PC-9 (cell line): Measurements from ENCODE around the gene RPL34. TPM values are rescaled to one million over a fixed set of nuclear protein-coding genes. Genes with fewer than 3 reads are reported as not detected.

Experiments
- BruUV-seq: library from RNA; stranded (reverse); fragments of 400-500 nt; replicated peaks from 2 replicates; lab custom pipeline; 2021; lab: Mats Ljungman, UMichigan
- CTCF ChIA-PET: fragments of 300-600 bp; sonication (Branson Sonifier 250); formaldehyde crosslinking; loops from one replicate; lab custom pipeline; 2022; ENCODE audit warnings: antibody characterized with exemption; lab: Charles Lee
- POLR2A ChIA-PET: fragments of 300-600 bp; sonication (Branson Sonifier 250); formaldehyde crosslinking; loops from one replicate; lab custom pipeline; 2022; ENCODE audit warnings: antibody characterized with exemption; ENCODE audit not compliant: unreplicated experiment; lab: Charles Lee
- DNase-seq, 2 experiments: peaks; one replicate each; pipeline versions ENCODE4 v3.0.0 to v3.0.0-alpha.2; 2015 to 2022; ENCODE audit warnings: mixed read lengths in 1 of 2
- H2AFZ ChIP-seq: fragments of 200-600 bp; sonication (generic); 2 replicates; pipeline ENCODE4 v1.8.1; 2017; ENCODE audit warnings: antibody characterized with exemption
- H3F3A ChIP-seq: fragments of 200-600 bp; sonication (generic); 2 replicates; pipeline ENCODE4 v1.8.1; 2017; ENCODE audit warnings: antibody characterized with exemption, mild to moderate bottlenecking, low read depth; ENCODE audit not compliant: insufficient read depth
- H3K27ac ChIP-seq: fragments of 200-600 bp; sonication (generic); 2 replicates; pipeline ENCODE4 v1.6.1; 2016; ENCODE audit warnings: mixed run types
- H3K27me3 ChIP-seq: fragments of 200-600 bp; sonication (generic); 2 replicates; pipeline ENCODE4 v1.6.1; 2016; ENCODE audit warnings: low read depth, mixed run types; ENCODE audit not compliant: insufficient read depth
- H3K36me3 ChIP-seq: fragments of 200-600 bp; sonication (generic); 2 replicates; pipeline ENCODE4 v1.6.1; 2016; ENCODE audit warnings: low read depth, mixed run types
- H3K4me1 ChIP-seq: fragments of 200-600 bp; sonication (generic); replicated peaks from 2 replicates; pipeline ENCODE4 v1.6.1; 2016; ENCODE audit warnings: mixed run types; ENCODE audit not compliant: insufficient read depth
- H3K4me2 ChIP-seq: fragments of 200-600 bp; sonication (generic); 2 replicates; pipeline ENCODE4 v1.6.1; 2017; ENCODE audit warnings: mixed run types
- H3K4me3 ChIP-seq: fragments of 200-600 bp; sonication (generic); 2 replicates; pipeline ENCODE4 v1.6.1; 2016; ENCODE audit warnings: mixed run types
- H3K79me2 ChIP-seq: fragments of 200-600 bp; sonication (generic); 2 replicates; pipeline ENCODE4 v1.6.1; 2017; ENCODE audit warnings: low read depth, mixed run types
- H3K9me2 ChIP-seq: fragments of 200-600 bp; sonication (generic); 2 replicates; pipeline ENCODE4 v1.8.1; 2017; ENCODE audit warnings: mild to moderate bottlenecking; ENCODE audit not compliant: insufficient read depth
- H3K9me3 ChIP-seq: fragments of 200-600 bp; sonication (generic); 2 replicates; pipeline ENCODE4 v1.8.1; 2016; ENCODE audit warnings: low read depth; ENCODE audit not compliant: insufficient read depth
- H4K20me1 ChIP-seq: fragments of 200-600 bp; sonication (generic); 2 replicates; pipeline ENCODE4 v1.8.1; 2017; ENCODE audit not compliant: insufficient read depth
- EZH2 ChIP-seq: fragments of 200-600 bp; sonication (generic); IDR thresholded peaks from 2 replicates; pipeline ENCODE4 v1.8.0; 2017; ENCODE audit warnings: antibody characterized with exemption, low read depth
- intact Hi-C: fragments of 100-400 bp; cut with micrococcal nuclease; formaldehyde crosslinking; loops from one replicate; pipeline ENCODE4 v1.10.0; 2022; ENCODE audit not compliant: unreplicated experiment
- total RNA-seq: library from RNA; stranded (reverse); gene quantifications from 2 replicates; pipeline ENCODE4 v1.2.3, GENCODE V29; 2021
- TF ChIP-seq, protein P1 (sequence below): fragments of 200-600 bp; sonication (generic); conservative IDR thresholded peaks from 2 replicates; pipeline ENCODE4 v1.6.1; 2017; ENCODE audit warnings: mixed run types, antibody characterized with exemption, mild to moderate bottlenecking, moderate library complexity

Gene RPL34
- total RNA-seq, 1 experiment from 2014 or later = 672 TPM

GRCh38 chr4:108636246-108636645, 15.9 kb downstream of the RPL34 start:
- Histone ChIP-seq H3K9me2 (no peaks in the 10 kb centered on the region), H3K9me3 (no peaks in the 10 kb centered on the region), H3K4me3 (no peak overlapping the region), H3K36me3 (peaks cover 7% of the 10 kb centered on the region; the same call in 1 of the 2 replicates), H3K4me2 (no peak overlapping the region), H3K27ac (no peak overlapping the region), H3F3A (peaks cover 4% of the 10 kb centered on the region; the same call in 1 of the 2 replicates), H3K4me1 (no peaks in the 10 kb centered on the region), H2AFZ (no peak overlapping the region), H3K79me2 (no peaks in the 10 kb centered on the region), H3K27me3 (no peaks in the 10 kb centered on the region), H4K20me1 (no peaks in the 10 kb centered on the region)
- ChIA-PET POLR2A (no interaction called here), CTCF (no interaction called here)
- BruUV-seq = no TSS peak
- TF ChIP-seq, protein P1, sequence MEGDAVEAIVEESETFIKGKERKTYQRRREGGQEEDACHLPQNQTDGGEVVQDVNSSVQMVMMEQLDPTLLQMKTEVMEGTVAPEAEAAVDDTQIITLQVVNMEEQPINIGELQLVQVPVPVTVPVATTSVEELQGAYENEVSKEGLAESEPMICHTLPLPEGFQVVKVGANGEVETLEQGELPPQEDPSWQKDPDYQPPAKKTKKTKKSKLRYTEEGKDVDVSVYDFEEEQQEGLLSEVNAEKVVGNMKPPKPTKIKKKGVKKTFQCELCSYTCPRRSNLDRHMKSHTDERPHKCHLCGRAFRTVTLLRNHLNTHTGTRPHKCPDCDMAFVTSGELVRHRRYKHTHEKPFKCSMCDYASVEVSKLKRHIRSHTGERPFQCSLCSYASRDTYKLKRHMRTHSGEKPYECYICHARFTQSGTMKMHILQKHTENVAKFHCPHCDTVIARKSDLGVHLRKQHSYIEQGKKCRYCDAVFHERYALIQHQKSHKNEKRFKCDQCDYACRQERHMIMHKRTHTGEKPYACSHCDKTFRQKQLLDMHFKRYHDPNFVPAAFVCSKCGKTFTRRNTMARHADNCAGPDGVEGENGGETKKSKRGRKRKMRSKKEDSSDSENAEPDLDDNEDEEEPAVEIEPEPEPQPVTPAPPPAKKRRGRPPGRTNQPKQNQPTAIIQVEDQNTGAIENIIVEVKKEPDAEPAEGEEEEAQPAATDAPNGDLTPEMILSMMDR = no peak
- TF ChIP-seq EZH2 = no peak
- intact Hi-C loops = no loop called here
- DNase-seq = no peak

DNA sequence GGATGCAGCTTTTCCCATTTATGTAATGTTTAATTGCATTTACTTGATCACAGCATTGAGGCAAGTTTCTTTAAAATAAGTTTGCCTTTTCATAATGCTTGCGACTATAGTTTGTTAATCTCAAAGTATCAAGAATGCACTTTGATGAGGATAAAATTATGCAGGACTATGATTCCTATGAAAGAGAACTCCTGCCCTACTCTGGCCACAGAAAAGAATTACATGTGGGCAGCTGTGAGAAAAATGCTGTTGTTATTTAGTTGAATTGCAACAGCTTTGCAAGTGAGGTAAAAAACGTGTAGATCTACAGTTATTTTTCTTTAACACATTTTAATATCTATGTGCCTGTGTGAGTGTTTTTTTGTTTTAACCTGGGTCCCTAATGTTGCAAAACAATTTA, 17.5 kb downstream of the RPL34 start:
- H3K4me1 ChIP-seq = no peaks in the 10 kb centered on the region
- no peaks in the 10 kb centered on the region for H3K27me3 ChIP-seq
- no TSS peak for BruUV-seq
- intact Hi-C loops = no loop called here
- 0 out of 2 replicates have a peak, but pooled peaks cover 3% of the 10 kb centered on the region for H3K36me3 ChIP-seq
- no peak for DNase-seq
- no peaks in the 10 kb centered on the region for H3K79me2 ChIP-seq
- H3K27ac ChIP-seq = no peak overlapping the region
- H3K9me3 ChIP-seq = no peaks in the 10 kb centered on the region
- H4K20me1 ChIP-seq = no peaks in the 10 kb centered on the region
- POLR2A ChIA-PET = interaction anchor here (0.5 kb wide), 1 partner anchor 1077 kb away, joined by 3 read pairs; no protein-coding TSS in a partner anchor
- no peak overlapping the region for H3K4me2 ChIP-seq
- CTCF ChIA-PET = no interaction called here
- TF ChIP-seq, protein P1 = no peak
- no peak for TF ChIP-seq EZH2
- no peak overlapping the region for H2AFZ ChIP-seq
- no peaks in the 10 kb centered on the region for H3K9me2 ChIP-seq
- no peak overlapping the region for H3K4me3 ChIP-seq
- H3F3A ChIP-seq = peaks cover 4% of the 10 kb centered on the region; the same call in 1 of the 2 replicates

- TF ChIP-seq, protein P1 = no peak
- no peak for TF ChIP-seq EZH2
- H3K4me2 ChIP-seq = no peak overlapping the region
- no TSS peak for BruUV-seq
- H3K9me2 ChIP-seq = no peaks in the 10 kb centered on the region
- intact Hi-C loops = no loop called here
- no peaks in the 10 kb centered on the region for H3K36me3 ChIP-seq
- H4K20me1 ChIP-seq = no peaks in the 10 kb centered on the region
- no peaks in the 10 kb centered on the region; the same call in 1 of the 2 replicates for H3K4me1 ChIP-seq
- ChIA-PET POLR2A (no interaction called here), CTCF (no interaction called here)
- 0 out of 2 replicates have a peak, but pooled peaks cover 2% of the 10 kb centered on the region for H3F3A ChIP-seq
- no peaks in the 10 kb centered on the region for H3K9me3 ChIP-seq
- H3K27ac ChIP-seq = peak overlapping the region; percentile 53
- peak; percentile 8 to 78 for DNase-seq
- no peaks in the 10 kb centered on the region for H3K27me3 ChIP-seq
- no peak overlapping the region for H2AFZ ChIP-seq
- H3K4me3 ChIP-seq = no peak overlapping the region
- H3K79me2 ChIP-seq = no peaks in the 10 kb centered on the region
Observed at GRCh38 chr4:108644237-108644636, 23.9 kb downstream of the RPL34 start.
